HL-60 (cell line): ENCODE results near the gene SYTL2.

Experiments used
- GABPA ChIP-seq: IDR thresholded peaks from 2 replicates; pipeline ENCODE4 v1.6.1; 2012; ENCODE audit warnings: low read depth
- POLR2AphosphoS5 ChIP-seq: IDR thresholded peaks from 2 replicates; pipeline ENCODE4 v1.6.1; 2012; ENCODE audit warnings: low read depth
- REST ChIP-seq: IDR thresholded peaks from 2 replicates; pipeline ENCODE4 v1.6.1; 2012; ENCODE audit warnings: low read depth; ENCODE audit not compliant: insufficient replicate concordance
- SPI1 ChIP-seq: IDR thresholded peaks from 2 replicates; pipeline ENCODE4 v1.6.1; 2012; ENCODE audit warnings: low read depth, mild to moderate bottlenecking, borderline replicate concordance
- TF ChIP-seq, protein P1 (sequence below): IDR thresholded peaks from one replicate; pipeline ENCODE4 v1.5.1; 2011; ENCODE audit warnings: low read length, control low read depth, inconsistent platforms; ENCODE audit not compliant: insufficient read depth

DNA sequence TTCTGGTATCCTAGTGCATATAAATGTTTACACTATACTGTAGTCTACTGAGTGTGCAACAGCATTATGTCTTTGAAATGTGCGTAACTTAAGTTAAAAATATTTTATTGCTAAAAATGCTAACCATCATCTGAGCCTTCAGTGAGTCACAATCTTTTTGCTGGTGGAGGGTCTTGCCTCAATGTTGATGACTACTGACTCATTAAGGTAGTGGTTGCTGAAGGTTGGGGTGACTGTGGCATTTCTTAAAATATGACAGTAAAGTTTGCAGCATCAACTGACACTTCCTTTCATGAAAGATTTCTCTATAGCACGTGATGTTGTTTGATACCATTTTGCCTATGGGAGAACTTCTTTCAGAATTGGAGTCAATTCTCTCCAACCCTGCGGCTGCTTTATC, 137.5 kb downstream of the SYTL2 start:
- TF ChIP-seq, protein P1, sequence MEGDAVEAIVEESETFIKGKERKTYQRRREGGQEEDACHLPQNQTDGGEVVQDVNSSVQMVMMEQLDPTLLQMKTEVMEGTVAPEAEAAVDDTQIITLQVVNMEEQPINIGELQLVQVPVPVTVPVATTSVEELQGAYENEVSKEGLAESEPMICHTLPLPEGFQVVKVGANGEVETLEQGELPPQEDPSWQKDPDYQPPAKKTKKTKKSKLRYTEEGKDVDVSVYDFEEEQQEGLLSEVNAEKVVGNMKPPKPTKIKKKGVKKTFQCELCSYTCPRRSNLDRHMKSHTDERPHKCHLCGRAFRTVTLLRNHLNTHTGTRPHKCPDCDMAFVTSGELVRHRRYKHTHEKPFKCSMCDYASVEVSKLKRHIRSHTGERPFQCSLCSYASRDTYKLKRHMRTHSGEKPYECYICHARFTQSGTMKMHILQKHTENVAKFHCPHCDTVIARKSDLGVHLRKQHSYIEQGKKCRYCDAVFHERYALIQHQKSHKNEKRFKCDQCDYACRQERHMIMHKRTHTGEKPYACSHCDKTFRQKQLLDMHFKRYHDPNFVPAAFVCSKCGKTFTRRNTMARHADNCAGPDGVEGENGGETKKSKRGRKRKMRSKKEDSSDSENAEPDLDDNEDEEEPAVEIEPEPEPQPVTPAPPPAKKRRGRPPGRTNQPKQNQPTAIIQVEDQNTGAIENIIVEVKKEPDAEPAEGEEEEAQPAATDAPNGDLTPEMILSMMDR: no peak
- TF ChIP-seq REST (no peak), POLR2AphosphoS5 (no peak), GABPA (no peak), SPI1 (no peak)
